ENCODE data around the gene ELAVL4. TPM values are rescaled to one million over a fixed set of nuclear protein-coding genes. Genes with fewer than 3 reads are reported as not detected.

Gene ELAVL4
- not detected for total RNA-seq

DNA sequence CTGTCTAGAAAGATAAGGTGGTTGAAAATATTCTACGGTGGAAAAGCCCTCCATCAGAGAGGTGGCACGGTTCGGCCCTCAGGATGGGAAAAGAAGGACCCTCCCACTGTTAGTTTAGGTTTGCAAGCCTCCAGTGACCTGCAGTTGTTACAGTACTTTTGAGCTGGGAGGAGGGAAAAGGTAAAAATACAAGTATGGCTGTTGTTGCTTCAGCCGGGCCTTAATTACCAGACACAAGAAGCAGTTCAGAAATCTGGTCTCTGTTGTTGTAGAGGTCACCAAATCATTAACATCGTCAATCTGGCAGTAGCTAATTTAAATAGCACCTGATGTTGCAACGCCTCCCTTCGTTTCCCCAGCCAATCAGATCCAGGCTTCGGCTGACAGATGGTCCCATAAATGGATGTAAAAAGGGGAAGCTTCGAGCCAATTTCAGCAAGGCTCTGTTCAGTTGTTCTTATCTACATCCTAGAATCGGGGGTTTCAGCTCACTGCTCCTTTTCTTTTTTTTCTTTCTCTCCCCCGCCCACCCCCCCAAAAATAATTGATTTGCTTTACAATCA lies at the start of gene ELAVL4:
Gene ELAVL4 (plus strand): TSS at position 424 of the 563 bp plus-strand sequence. CDS start 270 bp downstream, outside the sequence.
- DNase-seq: no peak

DNA sequence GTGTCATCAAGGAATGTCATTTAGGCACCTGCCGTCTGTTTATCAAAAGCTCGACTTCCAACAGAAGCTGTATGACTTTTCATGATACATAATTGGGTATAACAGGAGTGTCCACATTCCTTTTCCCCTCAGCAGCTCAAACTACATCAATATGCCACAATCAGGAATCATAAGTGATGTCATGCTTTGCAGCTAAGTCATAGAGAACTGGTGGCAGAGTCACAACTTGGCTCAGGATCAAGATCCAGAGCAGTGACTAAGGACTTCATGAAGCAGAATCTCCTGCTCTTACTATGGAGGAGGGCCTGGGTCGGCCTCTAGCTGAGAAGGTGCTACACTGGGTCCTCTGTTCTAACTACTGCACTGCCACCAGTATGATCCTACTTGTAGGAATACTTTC lies 48.4 kb upstream of the ELAVL4 start:
- no peak for DNase-seq

DNA sequence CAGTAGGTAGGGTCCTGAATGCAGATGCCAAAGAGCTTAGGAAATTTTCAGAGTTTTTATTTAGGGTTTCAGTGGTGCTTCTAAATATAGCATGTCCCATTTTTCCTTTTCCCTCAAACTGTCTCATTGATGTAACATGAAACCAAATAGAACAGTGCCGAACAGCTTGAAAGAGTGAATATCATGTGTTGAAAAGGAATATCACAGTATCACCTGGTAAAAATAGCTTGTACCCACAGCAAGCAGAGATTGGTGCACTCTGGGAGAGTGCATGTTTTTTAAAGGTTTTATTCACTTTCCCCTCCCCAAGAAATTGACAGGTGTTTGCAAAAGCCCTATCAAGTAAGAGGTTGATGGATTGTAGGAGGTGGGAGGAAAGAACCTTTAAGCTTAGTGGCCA lies 41.9 kb upstream of the ELAVL4 start:
- no peak for DNase-seq

DNA sequence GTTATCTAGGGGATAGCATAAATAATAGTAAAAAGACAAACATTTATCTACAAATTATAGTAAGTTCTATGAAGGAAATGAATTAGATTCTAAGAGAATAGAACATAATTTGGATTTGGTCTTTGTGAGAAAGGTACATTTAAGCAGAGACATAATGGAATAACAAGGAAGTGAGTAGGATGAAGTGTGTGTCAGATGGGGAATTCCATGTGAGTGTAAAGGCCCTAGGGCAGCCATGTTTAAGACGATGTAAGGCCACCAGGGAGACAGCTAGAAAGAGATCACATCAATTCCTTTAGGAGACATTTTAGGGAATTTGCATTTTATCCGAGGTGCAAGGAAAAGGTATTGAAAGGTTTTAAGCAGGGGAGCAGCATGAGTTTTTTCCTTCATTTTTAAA lies 33.8 kb upstream of the ELAVL4 start:
- no peak for DNase-seq

DNA sequence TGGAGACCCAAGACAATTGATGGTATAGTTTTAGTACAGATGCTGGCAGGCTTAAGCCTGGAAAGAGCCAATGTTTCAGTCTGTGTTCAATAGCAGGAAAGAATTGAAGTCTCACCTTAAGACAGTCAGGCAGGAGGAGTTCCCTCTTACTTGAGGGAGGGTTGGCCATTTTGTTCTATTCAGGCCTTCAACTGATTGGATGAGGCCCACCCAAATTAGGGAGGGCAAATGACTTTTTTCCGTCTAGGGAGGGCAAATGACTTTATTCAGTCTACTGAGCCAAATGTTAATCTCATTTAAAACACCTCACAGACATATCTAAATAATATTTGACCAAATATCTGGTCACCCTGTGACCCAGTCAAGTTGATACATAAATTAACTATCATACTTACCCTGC lies 31.4 kb upstream of the ELAVL4 start:
- no peak for DNase-seq

DNA sequence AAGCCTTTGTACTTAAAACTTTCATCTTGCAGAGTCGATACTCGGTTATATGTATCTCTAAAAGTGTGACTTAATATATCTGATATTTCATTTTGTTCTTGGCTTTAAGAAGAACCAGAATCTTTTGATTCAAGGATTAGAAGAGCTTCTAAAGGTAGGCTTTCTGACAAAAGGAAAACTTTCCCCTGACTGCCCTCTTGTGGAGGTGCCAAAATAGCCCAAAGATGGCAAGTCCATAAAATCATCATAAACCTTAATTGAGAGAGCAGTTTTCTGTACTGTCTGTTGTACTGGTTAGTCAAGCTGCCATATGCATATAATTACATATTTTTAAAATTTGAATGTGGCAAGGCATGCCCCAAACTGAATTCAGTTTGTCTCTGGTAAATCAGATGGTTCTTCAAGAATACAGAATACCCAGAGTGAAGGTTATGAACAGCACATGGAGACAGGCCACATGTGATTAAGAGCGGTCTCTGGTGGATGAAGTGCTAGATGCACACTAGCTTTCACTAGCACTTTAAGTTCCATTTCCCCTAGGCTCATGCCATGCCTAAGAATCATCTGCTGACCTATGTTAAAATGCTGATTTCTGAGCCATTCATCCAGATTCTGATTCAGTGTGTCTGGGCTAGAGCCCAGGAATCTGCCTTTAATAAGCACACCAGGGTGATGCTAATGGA lies 27.7 kb upstream of the ELAVL4 start:
- no peak for DNase-seq

DNA sequence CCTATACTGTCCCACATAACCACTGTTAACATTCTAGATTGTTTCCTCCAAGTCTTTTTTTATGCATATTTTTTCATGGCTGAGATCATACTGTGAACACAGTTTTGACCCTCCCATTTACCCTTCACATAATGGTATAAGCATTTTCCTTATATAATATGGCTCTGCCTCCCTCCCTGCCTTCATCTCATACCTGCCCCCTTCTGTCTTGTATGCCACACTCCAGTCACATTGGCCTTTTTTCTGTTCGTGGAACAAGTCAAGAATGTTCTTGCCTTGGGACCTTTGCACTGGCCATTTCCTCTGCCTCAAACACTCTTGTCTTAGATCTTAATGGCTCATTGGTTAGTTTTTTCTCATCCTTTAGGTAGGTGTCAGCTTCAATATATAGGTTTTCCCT lies 24.3 kb upstream of the ELAVL4 start:
- no peak for DNase-seq

DNA sequence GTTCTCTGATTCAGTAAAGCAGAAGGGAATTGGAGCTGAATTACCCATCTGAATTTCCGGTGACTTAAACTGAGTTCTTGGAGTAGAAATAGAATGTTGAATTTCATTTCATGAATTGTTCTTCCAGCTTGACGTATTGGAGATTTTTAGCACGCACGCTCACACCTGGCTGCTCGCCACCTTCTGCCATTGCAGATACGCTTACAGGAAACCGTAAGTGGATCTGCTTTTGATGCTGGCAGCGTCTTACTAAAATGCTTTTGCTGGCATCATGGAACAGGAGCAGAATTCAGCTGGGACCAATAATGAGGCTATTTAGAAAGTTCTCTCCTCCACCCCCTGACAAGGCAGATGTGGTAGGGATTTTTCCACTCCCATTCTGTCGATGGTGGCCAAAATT lies 17.7 kb upstream of the ELAVL4 start:
- no peak for DNase-seq

DNA sequence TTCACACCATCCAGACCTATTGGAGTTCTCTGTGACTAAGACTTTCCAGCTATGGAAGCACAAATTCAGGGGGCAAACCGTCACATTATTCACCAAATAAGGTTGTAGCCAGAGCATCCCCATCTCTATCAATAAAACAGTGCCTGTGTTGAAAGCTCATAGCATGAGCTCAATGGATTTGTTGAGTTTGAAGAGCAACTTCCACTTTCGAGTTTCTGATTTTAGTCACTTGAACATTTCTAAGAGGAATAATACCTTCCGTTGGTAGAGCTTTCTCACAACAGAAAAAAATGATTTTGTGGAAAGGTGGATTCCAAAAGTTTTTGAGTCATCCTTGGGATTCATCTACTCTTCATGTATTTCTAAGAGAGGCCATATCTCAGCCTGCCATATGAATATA lies 13.0 kb upstream of the ELAVL4 start:
- DNase-seq: no peak

DNA sequence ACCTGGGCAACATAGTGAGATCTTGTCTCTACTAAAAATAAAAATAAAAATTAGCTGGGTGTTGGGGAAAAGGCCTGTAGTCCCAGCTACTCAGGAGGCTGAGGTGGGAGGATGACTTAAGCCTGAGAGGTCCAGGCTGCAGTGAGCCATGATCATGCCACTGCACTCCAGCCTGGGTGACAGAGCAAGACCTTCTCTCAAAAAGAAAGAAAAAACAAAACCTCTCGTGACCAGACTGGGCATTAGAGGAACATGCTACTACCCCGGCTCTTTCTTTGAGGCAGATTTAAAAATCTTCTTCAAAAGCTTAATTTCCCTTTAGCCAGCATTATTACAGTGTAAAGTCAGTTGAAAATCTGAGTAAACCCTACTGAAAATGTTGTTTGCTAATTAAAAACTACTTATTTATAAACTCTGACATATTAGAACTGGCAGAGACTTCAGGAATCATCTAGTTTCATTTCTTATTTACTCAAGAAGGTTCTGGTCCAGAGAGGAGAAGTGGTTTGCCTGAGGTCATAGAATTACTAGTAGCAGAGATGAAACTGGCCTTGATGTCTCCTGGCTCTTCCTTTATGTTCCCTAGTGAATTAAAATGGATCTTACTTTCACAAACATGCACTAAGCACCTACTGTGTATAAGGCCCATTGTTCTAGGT lies 11.6 kb upstream of the ELAVL4 start:
- DNase-seq: no peak

DNA sequence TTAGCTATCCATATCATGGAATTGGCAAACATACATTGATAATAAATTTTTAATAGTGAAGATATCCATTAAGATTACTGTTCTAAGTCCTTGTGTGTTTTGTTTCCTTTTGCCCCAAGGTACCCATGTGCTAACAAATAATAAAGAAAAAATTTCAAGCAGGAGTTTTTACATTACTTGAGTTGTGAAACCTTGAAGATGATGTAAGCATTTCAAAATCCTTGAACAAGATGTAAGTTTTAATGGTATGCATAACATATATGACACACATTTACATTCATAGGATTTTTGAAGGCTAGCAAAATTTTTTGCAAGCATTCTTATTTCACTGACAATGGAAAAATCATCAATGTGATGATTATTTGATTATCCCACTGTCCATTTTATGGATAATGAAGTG lies 10.9 kb upstream of the ELAVL4 start:
- no peak for DNase-seq

DNA sequence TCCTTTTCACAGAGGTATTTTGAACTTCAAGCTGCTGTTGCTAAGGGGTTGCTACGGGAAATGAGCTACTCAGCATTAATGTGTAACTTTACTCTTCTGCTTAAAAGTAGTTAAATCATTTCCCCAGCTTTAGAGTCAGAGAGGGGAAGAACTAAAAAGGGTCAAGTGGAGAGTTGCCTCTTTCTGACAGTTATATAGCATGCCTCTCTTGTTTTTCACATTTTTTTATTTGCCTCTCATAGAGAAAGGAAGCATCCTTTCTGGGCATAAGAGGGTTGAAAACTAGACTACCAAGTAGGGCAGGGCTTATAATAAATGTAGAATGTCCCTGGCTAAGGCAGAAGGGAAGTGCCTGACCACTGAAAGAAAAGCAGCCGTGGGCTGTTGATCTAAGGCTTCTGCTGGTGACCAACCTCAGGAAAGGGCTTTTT lies 10.1 kb upstream of the ELAVL4 start:
- no peak for DNase-seq

DNA sequence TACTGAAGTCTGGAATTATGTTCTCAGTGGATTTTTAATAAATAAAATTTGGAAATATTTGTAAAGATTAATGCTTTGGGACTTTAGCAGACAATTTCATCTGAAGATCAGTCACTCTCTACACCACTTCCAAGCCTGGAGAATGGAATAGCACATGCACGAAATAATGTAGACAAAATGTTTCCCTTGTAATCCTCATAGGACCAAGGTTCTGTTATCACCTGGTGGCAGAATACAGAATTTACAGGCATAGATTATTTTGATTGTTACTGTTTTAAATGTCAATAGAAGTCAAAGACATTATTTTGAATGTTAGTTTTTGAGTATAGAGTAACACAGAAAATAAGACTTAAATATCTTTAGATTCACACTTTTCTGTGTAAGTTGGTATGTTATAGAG lies 9.1 kb upstream of the ELAVL4 start:
- no peak for DNase-seq

DNA sequence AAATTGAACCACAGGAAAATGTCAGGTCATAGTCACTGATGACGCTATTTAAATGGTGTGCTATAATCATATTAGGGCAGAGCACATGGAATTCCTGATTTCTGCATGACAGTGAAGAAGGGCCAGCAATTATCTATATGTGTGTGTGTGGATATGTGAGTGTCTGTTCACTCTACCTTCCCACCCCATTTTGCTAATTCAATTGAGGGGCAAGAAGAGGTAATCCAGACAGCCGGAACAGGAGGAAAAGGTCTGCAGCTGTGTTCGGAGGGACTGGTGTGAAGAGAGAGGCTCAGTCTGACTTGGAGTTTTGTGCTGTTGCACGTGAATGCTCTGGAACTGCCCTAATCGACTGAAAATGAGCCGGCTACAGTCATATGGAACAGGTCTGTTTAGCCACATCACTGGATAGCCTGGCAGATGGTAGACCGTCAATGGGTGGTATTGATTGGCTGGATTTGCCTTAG lies 5.1 kb upstream of the ELAVL4 start:
- DNase-seq: no peak

DNA sequence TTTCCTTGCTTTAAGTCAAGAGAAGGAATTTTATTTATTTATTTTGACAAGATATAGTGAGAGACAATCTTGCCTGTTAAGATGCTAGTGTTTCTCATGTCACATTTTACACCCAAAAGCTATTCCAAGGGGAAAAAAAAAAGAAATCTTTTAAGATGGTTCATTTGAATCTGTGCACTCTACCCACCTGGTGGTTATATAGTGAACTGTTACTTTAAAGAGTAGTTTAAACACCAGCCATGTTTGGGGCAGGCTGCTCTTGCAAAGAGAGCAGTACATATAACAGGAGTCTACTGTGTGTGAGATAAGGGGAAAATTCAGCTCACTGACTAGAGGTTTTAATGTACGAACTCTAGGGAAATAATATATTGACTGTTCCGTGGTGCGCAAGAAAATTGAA lies 3.3 kb upstream of the ELAVL4 start:
- no peak for DNase-seq

DNA sequence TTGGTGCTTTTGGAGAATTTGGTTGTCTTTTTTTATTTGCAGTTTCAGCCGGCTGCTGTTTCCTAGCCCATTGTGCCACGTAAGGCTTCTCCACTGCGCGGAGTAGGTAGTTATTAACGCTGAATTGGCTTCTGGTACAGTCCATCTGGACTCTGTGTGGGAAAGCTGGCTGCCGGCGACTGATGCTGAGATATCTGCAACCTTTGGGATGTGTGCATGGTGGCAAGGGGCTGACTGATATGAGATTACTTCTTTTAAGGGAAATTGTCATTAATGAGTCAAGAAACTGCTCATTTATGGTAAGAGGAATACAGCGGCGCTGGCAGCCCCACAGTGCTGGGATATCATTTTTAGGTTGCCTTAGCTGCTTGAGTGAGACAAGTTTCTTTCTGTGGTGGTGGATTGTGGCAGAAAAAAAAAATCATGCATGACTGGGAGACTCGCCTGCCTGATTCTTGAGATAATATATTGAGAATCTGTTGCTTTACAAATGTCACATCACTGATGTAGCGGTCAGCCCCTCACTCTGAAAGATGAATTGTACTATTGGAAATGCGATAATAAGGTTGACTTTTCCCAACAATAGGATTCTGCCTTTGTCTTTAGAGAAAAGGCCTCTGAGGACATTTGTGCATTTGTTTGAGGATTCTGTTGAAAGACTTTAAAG lies 2.5 kb upstream of the ELAVL4 start:
- no peak for DNase-seq

DNA sequence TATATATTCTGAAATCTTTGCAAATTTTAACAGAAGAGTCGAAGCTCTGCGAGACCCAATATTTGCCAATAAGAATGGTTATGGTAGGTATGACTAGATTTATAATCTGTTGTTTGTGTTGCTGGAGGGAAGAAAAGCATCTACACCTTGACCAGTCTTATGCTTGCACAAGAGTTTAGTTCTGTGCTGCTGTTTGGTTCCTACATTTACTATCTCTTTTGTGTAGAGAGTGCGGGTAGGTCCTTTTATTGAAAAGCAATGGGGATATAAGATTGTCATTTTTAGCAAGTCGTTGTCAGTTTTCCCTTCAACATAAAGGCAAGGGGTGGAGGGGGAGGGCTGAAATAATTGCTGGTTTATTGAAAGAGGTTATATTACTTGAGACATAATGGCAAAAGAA lies 396 bp downstream of the ELAVL4 start:
- no peak for DNase-seq

DNA sequence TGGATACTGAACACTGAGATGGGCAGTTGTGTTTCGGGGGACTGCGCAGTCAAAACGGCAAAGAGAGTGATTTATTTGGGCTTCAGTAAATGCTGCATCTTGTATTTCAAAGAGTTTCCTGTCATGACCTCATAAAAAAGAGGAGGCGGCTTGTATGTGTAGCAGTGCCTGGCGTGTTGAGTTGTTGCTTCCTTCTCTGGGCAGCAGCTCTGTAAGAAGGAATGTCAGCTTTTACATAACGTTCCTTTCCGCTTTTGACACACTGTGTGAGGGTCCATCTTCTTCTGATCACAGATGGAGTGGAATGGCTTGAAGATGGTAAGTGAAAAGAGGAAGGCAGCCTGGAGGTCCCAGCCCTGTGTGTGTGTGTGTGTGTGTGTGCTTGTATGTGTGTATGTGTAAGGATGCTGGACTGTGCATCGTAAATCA lies 941 bp downstream of the ELAVL4 start:
- no peak for DNase-seq

DNA sequence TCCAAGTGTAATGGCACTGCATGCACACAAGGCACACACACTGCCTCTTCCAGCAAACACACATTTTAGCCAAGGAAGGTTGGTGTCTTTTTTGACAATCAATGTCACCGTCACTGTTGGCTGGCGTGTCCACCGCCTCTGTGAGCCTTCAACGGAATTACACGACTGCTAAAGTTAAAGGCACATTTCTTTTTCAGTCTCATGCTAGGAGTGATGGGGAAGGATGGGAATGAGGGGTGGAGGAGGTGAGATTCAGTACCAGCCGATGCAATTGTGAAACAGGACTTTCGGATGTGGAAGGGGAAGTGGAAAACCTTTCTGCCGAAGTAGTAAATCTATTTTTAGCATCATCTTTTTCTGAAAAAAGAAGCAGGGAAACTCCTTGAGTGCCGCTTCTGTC lies 1.4 kb downstream of the ELAVL4 start:
- DNase-seq: no peak

DNA sequence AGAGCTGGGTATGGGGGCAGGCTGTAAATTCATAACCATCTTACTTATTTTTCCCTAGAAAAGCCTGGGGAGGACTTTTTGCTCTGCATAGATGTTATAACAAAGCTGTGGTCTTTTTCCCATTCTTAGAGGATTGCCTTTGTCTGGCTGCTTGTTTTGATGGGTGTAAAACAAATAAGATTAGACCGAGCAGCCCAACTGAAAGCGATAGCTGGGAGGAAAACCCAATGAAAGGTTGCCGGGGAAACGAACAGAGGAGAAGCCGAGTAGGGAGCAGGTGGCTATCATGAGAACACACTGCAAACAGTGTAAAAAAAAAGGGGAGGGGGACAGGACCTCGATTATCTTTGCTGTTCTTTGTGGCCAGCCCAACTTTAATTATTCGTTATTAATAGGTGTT lies 1.9 kb downstream of the ELAVL4 start:
- no peak for DNase-seq

DNA sequence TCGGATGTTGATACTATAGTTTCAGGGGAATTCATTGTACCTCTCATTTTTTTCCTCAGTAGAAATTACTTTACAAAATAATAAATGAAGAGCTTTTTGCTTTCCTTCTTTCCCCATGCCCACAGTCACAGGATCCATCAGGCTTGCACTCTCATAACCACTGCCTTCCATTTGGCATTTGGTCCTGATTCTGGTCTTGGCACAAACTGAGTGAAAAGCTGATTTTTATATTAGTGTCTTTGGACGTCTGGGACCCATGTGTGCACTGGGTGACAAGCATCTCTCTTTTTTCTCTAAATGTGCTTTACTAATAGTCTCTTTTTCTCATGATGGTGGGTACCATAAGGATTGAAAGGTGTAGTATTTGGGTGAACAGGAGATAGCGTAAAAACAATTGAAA lies 2.8 kb downstream of the ELAVL4 start:
- no peak for DNase-seq

DNA sequence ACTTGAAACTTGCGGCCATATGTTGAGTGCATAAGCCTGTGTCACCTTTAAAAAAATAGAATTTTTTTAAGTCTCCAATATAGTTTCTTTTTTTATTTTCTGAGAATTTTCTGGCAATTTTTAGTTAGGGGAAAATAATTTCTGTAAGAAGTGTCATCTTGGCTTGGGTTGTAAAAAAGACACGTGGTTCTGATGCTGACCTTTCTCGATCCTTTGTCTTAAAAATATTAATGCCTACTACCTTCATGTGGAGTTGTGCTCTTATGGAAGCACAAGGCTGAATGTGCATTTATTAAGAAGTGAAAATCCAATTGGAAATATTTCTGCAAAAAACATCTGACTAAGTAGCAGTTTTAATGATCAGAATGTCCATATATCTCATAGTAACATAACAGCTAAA lies 3.5 kb downstream of the ELAVL4 start:
- DNase-seq: no peak

DNA sequence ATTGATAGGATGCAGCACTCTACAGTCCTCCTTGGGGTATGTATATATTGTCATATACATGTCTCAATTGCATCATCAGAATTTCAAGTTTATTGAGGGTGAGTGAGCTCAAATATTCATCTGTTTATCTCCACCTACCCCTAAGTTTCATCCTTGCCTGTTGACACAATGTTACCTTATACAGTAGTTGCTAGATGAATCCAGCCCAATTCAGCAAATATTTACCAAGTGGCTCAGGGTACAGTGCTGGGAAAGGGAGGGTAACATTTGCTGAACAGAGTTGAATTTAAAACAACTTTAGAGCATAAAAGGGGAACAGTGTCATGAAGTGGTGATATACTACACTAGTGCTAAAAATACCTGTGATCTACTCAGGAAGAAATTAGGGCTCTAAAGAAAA lies 14.4 kb downstream of the ELAVL4 start:
- no peak for DNase-seq
